Activated CD4-positive, alpha-beta T cell treated with anti-CD3 and anti-CD28 coated beads for 48 hours (primary cell): ENCODE data around the gene ZNF556.
A peak's percentile ranks its signal among the peaks of the same experiment; 100 is the strongest.
"Not testable (repeated sequence)": the region's sequence is repeated elsewhere in the genome, so short reads cannot be mapped to it uniquely, and the experiment has no call there.

Experiments used
- DNase-seq: peaks from one replicate; pipeline ENCODE4 v3.0.0-alpha.2; 2020

Gene ZNF556

DNA sequence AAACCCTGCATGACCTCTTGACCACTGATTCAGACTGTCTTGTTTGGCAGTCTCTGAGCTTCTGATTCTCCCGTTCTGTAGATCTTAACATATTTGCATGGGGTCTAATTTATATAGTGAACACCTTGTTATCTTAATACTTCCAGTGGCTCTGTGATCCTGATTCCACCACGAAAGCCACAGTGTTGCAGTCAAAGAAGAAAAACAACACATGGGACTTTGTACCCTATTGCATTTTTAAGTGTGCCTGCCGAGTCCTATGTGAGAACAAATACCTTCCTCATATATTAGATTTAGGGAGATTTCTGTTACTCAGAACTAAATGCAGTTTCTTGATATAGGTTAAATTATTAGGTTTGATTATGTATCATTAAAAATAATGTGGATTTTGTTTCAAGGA, 12.3 kb upstream of the ZNF556 start:
- DNase-seq, result no peak

DNA sequence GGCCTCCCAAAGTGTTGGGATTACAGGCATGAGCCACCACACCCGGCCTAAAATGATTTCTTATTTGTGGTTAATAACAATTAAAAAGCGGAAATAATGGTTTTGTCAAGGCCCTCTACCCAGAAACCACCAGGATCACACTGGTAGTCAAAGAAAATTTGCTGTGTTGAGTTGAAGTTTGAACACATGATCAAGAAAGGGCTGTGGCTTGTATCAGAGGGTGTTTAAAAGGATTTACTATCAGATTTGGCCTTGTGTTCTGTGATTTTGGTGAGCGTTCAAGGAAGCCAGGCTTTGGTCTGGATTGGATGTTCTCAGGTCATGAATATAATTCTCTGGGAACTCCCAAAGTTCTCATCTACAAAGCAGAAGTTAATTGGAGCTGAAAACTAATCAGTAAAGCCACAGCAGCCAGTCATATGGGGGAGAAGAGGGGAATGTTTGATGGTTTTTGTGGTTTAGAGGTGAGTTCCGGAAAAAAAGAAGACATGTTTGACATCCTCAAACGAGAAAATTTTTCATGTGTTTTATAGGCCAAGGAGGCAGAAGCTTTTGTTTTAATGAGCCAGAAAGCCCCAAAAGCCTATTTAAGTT, 10.6 kb upstream of the ZNF556 start:
- DNase-seq, result no peak

DNA sequence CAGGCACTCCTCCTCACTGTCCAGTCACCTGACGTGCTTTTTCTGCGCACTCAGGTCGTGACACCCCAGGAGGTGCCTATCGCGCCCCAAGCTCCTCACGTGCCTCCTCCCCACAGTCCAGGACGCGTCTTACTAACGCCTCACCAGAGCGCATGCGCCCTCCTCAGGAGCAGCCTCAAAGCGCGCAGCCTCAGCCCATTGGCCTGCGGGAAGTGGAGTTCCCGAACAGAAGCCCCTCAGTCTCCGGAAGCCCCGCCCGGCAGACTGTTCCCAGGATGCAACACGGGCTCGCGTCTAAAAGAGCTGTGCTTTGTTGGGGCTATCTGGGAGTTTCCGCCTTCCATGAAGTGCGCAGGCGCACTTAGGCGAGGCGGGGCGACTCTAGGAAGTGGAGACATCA, 8.3 kb upstream of the ZNF556 start:
- DNase-seq, result no peak

DNA sequence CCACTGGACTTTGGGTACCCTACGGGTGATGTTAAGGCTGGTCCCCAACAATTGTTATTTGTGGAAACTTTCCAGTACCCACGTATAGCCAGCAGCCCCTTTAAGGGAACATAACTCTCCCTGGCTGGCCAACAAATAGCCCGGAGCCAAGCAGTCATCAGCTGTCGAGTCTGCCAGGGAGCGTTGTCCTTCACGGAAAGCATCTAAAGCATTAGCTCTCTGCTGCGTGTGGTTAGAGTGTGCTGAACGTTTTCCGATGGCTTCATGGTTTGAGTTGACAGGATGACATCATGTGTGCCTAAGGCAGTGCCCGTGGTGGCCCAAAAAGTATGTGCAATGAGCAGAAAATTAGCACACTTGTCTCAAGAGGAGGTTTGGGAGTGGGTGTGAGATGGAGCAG, 3.3 kb upstream of the ZNF556 start:
- no peak for DNase-seq

DNA sequence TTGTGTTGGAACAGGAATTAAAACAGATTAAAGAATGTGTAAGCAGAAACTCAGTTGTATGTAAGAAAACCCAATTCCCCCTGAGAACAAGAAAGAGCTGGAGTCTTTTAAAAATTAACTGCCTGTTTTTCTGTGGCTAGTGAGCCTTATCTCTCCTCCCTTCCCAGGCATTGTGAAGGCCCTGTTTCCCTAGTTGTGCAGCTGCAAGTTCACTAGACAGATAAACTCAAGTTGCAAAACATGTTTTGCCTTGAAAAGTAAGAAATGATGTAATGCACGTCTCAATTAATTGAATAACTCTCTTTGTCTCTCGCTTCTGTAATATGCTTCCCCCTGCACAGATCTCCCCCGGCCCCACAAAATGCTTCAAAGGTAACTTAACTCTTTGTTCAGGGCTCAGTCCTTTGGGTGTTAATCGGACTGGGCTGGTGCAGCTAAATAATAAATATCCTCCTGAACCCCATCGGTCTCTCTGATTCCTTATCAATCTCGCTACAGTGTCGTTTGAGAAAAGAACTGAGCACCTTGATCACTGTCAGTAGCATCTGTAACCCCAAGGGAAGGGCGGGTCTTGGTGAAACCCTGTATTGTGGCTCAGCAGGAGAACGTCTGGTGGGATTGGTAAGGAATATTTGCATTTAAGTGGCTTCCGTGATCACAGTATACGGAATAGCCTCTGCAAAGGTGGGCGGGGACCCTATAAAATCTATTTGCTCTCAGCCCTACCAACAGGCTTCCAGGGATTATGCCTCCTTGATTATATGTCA, 1.6 kb upstream of the ZNF556 start:
- DNase-seq, result no peak

DNA sequence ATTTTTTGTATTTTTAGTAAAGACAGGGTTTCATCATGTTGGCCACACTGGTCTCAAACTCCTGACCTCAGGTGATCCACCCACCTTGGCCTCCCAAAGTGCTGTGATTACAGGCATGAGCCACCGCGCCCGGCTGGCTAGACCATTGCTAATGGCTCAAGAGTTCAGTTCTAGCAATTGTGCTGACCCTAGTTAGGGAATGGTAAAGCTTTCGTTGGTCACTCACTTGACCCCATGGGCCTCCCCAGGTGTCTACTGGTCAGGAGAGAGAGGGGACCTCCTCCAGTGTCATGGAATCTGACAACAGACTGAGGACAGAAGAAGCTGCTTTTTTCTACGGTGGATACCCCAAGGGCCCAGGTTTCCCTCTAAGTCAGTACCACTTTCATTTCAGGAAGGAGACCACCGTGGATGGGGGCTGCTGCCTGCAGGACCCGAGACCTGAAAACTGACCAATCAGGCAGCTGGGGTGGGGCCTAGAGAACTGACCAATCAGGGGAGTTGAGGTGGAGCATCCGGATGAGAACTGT, 575 bp upstream of the ZNF556 start:
- no peak for DNase-seq

DNA sequence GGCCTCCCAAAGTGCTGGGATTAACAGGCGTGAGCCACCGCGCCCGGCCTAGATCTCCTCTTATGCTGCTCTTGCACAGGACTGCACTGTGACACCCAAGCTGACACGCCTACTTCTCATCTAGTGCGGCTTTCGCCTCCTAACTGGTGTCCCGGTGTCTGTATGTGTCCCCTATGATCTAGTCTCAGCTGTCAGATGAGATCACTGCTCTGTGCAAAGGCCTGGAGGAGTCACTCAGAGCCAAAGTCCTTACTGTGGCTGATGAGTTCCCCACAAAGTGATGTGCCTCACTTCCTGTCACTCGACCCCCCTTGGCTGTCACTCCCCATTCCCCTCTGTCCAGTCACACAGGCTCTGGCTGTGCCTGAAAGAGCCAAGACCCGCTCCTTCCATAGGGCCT, 2.5 kb downstream of the ZNF556 start:
- no peak for DNase-seq

DNA sequence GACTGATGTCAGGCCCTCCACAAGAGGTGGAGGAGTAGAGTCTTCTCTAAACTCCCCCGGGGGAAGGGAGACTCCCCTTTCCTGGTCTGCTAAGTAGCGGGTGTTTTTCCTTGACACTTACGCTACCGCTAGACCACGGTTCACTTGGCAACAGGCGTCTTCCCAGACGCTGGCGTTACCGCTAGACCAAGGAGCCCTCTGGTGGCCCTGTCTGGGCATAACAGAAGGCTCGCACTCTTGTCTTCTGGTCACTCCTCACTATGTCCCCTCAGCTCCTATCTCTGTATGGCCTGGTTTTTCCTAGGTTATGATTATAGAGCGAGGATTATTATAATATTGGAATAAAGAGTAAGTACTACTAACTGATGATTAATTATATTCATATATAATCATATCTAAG, 5.0 kb downstream of the ZNF556 start:
- peak; percentile 44 for DNase-seq

DNA sequence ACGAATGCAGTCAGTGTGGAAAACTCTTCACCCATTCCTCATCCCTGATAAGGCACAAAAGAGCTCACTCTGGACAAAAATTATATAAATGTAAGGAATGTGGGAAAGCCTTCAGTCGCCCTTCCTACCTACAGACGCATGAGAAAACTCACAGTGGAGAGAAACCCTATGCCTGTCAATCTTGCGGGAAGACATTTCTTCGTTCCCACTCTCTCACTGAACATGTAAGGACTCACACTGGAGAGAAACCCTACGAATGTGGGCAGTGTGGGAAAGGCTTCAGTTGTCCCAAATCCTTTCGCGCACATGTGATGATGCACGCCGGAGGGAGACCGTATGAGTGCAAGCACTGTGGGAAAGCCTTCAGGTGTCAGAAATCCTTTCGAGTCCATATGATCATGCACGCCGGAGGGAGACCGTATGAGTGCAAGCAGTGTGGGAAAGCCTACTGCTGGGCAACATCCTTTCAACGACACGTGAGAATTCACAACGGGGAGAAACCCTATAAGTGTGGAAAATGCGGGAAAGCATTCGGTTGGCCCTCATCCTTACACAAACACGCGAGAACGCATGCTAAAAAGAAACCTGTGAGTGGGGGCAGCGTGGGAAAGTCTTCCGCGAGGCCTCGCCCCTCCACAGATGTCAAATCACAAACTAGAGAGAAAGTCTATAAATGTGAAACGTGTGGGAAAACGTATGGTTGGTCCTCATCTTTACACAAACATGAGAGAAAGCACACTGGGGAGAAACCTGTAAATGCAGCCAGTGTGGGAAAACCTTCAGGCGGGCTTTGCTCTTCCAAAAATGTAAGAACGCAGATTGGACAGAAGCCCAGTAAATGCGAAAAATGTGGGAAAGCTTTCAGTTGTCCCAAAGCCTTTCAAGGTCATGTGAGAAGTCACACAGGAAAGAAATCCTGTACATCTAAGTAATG, 10.5 kb downstream of the ZNF556 start:
- no peak for DNase-seq

DNA sequence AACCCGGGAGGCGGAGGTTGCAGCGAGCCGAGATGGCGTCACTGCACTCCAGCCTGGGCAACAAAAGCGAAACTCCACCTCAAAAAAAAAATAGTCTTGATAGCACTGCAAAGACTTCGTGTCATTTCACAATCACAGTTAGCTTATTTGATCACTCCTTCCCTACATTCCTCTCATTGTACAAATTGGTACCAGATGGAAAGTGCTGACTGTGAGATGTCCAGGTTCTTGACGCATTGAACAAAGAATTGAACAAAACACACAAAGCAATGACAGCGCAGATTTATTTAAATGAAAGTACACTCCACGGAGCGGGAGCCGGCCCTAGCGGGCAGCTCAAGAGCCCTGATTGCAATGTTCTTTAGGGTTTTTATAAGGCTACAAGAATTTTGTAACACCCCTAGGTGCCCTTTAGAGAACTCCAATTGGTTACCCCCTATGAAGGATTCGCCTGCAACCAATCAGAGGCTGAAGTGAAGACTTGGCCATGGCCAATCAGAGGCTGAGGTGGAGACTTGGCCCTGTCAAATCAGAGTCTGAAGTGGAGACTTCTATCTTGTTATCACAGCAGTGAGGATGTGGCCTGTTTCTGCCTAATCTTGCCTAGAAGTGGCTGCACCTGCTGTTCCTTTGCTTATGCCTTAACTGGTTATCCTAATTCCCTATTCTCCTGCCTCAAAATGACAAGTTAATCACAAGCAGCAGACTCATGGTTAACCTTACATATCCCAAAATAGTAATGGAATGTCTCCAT, 16.7 kb downstream of the ZNF556 start:
- DNase-seq, result no peak

DNA sequence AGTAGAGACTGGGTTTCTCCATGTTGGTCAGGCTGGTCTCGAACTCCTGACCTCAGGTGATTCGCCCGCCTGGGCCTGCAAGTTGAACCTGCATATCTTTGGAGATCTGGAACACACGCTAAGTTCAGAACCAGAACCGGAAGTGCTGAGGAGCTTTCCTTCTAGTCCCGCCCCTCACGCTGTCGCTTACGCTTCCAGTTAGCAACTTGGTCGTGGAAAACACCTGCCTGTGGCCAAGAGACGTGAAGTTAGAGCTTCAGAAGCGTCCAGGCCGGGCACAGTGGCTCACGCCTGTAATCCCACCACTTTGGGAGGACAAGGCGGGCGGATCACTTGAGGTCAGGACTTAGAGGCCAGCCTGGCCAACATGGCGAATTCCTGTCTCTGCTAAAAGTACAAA, 18.6 kb downstream of the ZNF556 start:
- no peak for DNase-seq

DNA sequence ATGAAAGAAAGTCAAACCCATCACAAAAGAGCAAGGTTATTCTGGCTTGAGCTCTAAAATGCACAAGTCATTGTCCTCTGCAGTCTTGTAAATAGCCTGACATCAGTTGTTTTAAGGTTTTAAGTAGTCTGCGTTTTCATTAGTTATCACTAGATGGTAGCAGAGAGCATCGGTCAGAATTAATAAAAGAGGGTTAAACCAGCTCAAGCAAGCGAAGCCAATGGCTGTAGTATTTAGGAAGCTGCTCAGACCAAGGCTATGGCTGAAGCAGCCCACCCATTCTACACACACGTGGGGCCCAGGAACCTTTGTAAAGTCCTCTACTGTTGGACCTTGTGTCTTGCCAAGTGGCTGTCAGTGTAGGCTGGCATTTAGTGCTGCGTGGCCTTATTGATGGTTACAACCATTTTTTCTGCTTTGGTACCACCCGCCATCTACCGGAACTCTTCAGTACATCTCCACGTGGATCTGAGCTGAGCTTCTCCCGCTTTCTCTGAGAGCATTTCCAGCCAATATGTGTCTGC, 20.3 kb downstream of the ZNF556 start:
- DNase-seq, result no peak

DNA sequence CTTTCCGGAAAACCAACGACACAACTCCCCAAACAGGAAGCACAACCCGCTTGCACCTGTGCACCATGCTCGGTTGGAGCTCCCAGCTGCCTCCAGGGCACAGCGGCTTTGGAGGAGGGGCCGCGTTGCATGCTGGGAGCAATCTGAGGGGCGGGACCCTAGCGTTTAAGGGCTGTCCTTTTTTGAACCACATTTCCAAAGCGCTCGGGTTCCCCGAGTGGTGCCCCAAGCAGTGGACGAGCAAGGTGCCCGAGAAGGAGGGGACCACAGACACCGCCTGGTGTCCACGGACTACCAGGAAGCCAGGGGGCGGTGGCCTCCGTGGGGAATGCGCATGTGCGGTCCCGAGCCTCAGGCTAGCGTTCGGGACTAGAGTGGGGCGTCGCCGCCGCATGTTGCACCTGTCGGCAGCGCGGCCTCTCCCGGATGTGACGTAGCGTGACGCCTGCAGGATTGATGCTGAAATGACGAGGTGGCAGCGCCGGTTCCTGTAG, 21.6 kb downstream of the ZNF556 start:
- DNase-seq, result peak; percentile 77

DNA sequence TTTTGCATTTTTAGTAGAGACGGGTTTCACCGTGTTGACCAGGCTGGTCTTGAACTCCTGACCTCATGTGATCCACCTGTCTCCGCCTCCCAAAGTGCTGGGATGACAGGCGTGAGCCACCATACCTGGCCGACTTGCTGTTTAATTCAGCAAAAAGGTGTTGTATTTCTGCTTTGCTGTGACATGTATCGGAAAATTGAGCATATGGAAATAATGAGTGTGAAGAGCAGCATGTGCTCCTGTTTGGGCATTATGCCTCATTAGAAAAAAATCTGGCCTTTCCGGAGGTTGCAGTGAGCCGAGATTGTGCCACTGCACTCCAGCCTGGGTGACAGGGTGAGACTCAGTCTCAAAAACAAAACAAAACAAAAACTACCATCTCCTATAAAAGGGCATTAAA, 23.4 kb downstream of the ZNF556 start:
- DNase-seq, result not testable (repeated sequence)

DNA sequence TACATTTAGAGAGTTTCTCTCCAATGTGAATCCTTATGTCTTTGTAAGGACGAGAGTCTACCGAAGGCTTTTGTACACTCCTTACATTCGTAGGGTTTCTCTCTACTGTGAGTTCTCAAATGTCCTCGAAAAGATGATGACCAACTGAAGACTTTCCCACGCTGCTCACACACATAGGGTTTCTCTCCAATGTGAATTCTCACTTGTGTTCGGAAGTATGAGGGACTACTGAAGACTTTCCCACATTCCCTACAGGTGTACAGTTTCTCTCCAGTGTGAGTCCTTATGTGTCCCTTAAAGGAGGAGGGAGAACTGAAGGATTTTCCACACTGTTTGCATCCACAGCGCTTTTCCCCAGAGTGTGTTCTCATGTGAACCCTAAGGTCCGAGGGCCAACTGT, 29.6 kb downstream of the ZNF556 start:
- DNase-seq, result no peak

DNA sequence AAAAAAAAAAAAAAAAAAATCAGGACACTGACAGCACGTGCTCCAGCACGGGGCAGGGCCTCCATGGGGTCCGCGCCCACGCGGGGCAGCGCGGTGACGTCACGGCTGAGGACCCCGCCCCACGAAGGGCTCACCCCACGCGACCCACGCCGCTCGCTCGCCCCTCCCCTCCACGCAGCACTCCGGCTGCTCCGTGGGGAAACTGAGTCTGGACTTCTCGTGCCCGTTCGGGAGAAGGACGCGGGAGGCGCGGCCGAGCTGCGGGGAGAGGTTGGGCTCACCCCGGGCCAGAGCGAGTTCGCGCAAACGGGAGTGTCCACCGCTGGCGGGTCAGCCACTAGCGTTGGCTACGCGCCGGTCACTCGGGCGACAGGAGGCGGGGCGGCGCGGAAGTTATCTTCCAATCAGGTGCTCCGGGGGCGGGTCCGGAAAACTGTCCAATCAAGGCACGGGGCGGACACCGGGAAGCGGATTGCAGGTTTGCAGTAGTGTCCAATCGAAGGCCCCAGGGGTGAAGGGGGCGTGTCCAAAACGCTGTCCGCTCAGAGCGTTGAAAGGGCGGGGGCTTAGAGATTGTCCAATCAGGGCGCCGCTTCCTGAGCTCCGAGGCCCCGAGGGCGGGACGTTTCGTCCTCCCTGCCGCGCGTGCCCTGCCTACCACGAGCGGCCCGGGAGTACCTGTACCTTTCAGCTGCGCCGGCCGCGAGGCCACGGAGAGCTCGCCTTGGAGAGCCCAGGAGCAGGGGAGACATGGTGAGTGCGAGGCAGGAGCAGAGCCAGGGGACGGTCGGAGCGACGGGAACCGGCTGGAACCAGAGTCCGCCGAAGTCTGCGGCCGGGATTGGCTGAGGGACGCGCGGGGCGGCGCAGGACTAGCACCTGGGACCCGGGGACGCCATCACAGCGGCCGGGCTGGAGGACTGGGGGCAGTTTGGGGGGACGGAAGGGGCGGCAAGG, 33.4 kb downstream of the ZNF556 start, which contains the start of gene ZNF57:
Gene ZNF57 (plus strand): TSS at position 633 of the 957 bp plus-strand sequence. CDS start 118 bp downstream, at position 751.
- peak; percentile 99 for DNase-seq

DNA sequence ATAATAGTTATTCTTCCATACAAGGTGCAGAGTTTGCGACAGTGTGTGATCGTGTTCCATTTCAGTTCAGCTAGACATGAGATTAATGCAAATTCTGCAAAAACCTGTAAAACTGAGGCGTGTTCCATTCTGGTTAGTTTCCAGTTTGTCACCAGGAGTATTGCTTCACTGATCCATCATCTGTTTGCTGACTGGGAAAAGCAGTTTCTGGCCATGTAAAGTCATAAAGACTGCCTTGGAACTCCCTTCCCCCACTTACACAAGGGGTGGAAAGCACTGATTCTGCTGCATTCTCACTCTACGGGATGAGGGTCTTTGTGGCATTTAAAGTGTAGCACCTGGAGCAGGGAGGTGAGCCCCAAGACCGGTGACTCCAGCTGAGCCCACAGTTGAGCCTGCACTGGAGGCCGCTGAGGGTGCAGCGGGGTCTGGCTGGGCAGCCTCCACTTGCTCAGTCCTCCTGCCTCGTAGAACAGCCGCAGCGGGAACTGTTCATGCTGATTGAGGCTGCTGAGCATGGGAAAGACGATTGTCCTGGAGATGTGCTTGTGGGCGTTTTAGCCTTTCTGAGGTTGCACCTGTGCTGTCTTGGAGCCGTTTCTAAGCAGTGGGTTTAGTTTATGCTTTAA, 35.6 kb downstream of the ZNF556 start:
- DNase-seq, result no peak

DNA sequence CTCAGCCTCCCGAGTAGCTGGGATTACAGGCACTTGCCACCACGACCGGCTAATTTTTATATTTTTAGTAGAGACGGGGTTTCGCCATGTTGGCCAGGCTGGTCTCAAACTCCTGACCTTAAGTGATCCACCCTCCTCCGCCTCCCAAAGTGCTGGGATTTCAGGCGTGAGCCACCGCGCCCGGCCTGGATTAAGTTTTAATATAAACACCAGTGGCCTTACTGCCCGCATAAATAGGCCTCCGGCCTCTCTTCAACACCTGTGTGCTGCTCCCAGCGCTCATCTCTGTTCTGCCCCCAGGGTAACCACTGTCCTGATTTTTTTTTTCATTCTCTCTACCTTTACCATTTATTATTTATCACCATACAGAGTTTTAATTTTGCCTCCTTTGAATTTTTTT, 36.2 kb downstream of the ZNF556 start:
- DNase-seq, result not testable (repeated sequence)

DNA sequence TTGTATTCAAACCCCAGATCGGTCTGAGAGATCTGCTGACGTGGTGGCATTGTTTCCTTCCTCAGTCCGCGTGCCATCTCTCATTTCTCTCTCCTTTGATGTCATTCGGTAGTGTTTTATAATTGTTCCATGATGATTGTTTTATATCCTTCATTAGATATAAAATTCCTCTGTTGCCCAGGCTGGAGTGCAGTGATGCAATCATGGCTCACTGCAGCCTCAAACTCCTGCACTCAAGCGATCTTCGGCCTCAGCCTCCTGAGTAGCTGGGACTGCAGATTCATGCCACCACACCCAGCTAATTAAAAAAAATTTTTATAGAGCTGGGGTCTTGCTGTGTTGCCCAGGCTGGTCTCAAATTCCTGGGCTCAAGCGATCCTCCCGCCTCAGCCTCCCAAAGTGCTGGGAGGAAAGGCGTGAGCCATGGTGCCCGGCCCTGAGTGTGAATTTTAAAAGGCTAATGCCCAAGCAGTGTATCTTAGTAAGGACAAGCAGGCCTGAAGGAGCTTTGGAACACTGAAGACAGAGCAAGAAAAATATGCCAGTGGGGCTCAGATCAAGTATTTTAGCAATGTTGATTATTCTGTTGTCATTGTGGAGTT, 38.9 kb downstream of the ZNF556 start:
- DNase-seq, result no peak

DNA sequence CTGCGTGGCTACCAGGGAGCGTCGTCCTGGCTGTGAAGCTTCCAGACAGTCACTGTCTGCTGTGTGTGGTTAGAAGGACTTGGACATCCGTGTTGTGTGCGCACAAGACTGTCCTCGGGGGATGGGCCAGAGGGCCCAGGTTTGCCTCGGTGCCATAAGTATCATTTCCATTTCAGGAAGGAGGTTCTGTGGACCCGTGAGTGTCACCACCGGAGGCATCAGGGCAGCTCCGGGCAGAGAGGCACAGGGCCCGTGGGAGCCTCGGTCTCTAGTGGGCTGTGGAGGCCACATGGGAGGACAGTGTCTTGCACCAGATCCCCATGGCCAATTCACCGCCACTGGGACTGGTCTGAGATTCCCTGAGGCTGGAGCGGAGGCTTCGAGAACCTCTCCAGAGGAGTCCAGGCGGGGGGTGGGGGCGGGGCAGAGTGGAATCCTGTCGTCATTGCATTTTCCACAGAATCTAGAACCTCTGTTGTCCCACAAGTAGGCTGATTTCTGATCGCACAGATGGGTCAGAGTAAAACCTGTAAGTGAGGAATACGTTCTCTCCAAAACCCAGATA, 39.6 kb downstream of the ZNF556 start:
- DNase-seq, result no peak
